ENCODE data around the gene RTKN. TPM values are rescaled to one million over a fixed set of nuclear protein-coding genes. Genes with fewer than 3 reads are reported as not detected.

RTKN gene
- total and polyA plus RNA-seq, 10 of the 15 experiments (the other 5 are each of a cell fraction or from before 2014, with no cell fraction given), result 0.50 to 12.3 (median 5.4) TPM

- intact Hi-C loops (cut with micrococcal nuclease; ENCODE audit: unreplicated experiment), result loop anchor here (5.0 to 10.0 kb wide), 3 partner anchors 126 to 249 kb away; partner anchors contain the start of gene BOLA3
- TF ChIP-seq SMARCA5 (IDR thresholded peaks at IDR 0.05) (no peak), EP300 (IDR thresholded peaks at IDR 0.05; ENCODE audit: borderline replicate concordance in 1 of 2, control insufficient read depth in 1 of 2, low read depth in 2 of 2, low read length in 2 of 2) (no peak), POLR2AphosphoS5 (IDR thresholded peaks at IDR 0.05; ENCODE audit: low read length) (no peak), MAX (IDR thresholded peaks at IDR 0.05; ENCODE audit: low read depth, low read length) (no peak), STAT3 (IDR thresholded peaks at IDR 0.05; ENCODE audit: low read depth, low read length) (no peak), USF1 (IDR thresholded peaks at IDR 0.05; ENCODE audit: borderline replicate concordance, extremely low read length, insufficient read depth, low read depth, low read length) (no peak), IKZF1 (conservative IDR thresholded peaks at IDR 0.05) (no peak), ZNF207 (IDR thresholded peaks at IDR 0.05; ENCODE audit: borderline replicate concordance) (no peak)
- Histone ChIP-seq H3K36me3 (ENCODE audit: control insufficient read depth in 2 of 2, insufficient read depth in 2 of 2, low read length in 1 of 2) (no peaks in the 10 kb centered on the region), H3K9me3 (replicated peaks; ENCODE audit: control insufficient read depth, insufficient read depth, low read length) (no peaks in the 10 kb centered on the region), H3K79me2 (ENCODE audit: control insufficient read depth, insufficient read depth, low read length) (peaks cover 23% of the 10 kb centered on the region), H3K4me1 (ENCODE audit: control insufficient read depth, insufficient read depth, low read length) (peaks cover 3% of the 10 kb centered on the region; the same call in 1 of the 2 replicates), H3K9ac (ENCODE audit: control insufficient read depth, insufficient read depth, low read length) (no peak overlapping the region), H3K27me3 (replicated peaks in 1 of 2; ENCODE audit: control insufficient read depth in 2 of 2, insufficient read depth in 2 of 2, low read length in 1 of 2) (no peaks in the 10 kb centered on the region), H3K27ac (ENCODE audit: control insufficient read depth, insufficient read depth) (no peak overlapping the region), H3K4me3 (no peak overlapping the region), H2AFZ (ENCODE audit: control insufficient read depth, low read depth, low read length) (no peak overlapping the region), H3K4me2 (ENCODE audit: control insufficient read depth, insufficient read depth) (no peak overlapping the region), H4K20me1 (ENCODE audit: control insufficient read depth, insufficient read depth) (no peaks in the 10 kb centered on the region)
- WGBS (ENCODE audit: insufficient coverage, insufficient replicate concordance, low lambda C conversion rate, missing lambda C conversion rate), result 100% methylated on average over 1 of the region's 1 CpG
- SMC1A ChIA-PET (ENCODE audit: uncharacterized antibody, unreplicated experiment), result no interaction called here
- no peak for FAIRE-seq
- ATAC-seq, result no peak
- RAD21 ChIA-PET (ENCODE audit: unreplicated experiment), result interaction anchor here (3.5 kb wide), 1 partner anchor 143 kb away, joined by 14 read pairs; no protein-coding TSS in a partner anchor
- no TSS peak for BruUV-seq (replicated peaks)
- CTCF ChIA-PET, result interaction anchor here (1.1 to 1.3 kb wide), 2 partner anchors 27 to 58 kb away, joined by 3 to 4 read pairs; no protein-coding TSS in a partner anchor
- POLR2A ChIA-PET, result no interaction called here
- DNase-seq (ENCODE audit: low read depth, low spot score), result no peak
- in situ Hi-C loops (cut with MboI), result loop anchor here (10.0 kb wide), 1 partner anchor 569 kb away; the partner anchor contains the start of gene STAMBP
Measured at GRCh38 chr2:74393525-74393924, 48.2 kb downstream of the RTKN start.
